Measurements from ENCODE around the gene ZNF366.
A peak's percentile ranks its signal among the peaks of the same experiment; 100 is the strongest.

The ZNF366 gene

DNA sequence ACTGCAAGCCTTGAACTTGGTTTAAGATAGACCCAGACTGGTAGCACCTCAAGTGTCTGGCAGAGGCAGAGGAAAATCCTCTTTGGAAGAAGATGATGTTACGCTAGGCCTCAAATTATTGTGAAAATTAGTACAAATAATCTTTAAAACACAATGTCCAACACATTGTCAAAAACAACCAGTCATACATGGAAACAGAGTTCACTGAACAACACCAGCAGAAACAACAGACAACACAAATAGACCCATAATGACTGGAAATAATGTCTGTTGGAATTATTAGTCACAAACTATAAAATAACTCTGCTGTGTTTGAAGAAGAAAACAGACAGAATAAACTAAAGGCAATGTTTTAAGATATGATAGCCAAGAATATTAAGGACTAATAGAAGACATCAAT, 15.4 kb upstream of the ZNF366 start:
- DNase-seq (ENCODE audit: low spot score): no peak
- FAIRE-seq: no peak

DNA sequence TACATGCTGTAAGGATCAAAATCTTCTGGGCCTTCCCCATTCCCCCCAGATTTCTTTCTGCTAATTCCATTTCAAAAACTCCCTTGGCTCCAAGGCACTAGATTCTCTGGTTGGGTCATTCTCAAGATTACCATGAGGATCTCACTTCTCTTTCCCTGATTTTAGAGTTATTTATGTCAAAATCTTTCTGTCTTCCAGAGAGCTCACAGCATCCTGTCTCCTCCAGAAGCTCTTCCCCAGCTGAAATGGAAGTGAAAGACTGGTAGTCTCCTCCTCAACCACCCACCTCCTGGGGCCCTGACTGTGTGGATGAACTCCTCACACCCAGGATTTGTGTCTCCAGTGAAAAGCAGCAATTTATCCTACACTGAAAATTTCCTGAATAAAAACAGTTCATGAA, 11.9 kb upstream of the ZNF366 start:
- DNase-seq (ENCODE audit: low spot score) (no peak), FAIRE-seq (no peak)

DNA sequence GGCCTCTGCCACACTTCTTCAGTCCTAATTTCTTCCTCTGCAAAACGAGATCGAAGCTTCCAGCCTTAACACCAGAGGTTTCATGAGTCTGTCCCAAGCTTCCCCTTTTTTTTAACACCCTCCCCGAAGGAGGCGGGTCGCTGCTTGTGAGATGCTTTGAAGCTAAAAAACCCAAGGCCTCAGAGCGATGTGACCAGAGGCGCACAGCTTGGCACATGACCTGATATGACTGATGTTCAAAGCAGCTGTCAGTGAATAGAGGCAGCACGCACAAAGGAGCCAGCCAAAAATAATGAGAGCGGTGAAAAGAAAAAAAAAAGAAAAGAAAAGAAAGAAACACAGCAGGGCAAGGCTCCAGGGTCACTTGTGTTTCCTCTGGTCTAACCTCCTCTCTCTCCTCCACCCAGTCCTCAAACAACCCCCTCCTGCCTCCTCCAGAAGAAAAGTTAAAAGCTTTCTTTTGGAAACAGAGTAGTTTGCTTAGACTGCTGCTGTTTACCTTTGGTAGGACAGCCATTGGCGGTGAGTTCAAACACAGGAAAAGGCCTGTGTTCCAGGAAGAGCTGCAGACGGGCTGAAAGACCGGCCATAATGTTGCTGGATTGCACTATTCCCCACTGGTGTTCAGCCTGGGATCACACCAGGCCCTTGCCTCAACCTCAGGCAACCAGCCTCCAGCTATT, 10.9 kb upstream of the ZNF366 start:
- FAIRE-seq (no peak), DNase-seq (ENCODE audit: low spot score) (no peak)

DNA sequence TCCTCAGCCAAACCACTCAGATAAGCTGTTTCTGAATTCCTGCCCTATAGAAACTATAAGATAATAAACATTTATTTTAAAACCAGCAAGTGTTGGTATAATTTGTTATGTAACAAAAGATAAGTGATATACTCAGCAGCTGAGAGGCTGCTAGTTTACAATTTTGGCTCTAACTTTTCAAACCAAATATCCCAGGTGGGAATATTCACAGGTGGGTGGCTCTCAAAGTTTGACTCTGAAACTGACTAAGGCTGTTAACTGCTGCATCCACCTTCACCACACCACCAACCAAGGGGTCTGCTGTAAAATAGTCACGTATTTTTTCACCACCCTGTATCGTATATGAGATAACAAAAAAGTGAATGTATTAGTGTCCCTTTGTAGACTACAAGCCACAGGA, 9.7 kb upstream of the ZNF366 start:
- no peak for DNase-seq (ENCODE audit: low spot score)

DNA sequence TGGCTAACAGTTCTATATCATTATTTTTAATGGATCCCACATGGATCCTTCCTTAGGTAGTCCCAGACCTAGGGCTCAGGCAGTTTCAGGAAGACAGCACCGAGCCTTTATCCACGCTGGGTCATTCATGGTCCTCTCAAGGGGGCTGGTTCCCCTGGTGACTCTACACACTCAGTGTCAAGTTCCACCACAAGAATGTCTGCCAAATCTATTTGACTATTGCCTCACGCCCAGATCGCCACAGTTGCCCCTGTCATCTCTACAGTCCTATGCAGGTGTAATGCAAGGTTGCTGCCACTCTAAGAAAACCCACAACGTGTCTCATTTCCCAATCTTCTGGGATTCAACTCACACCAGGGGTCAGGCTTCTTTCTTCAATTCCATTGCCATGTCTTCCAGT, 8.0 kb upstream of the ZNF366 start:
- no peak for FAIRE-seq
- no peak for DNase-seq (ENCODE audit: low spot score)

More for the DNA sequence above, 9.7 kb upstream of the ZNF366 start:
- no peak for FAIRE-seq

DNA sequence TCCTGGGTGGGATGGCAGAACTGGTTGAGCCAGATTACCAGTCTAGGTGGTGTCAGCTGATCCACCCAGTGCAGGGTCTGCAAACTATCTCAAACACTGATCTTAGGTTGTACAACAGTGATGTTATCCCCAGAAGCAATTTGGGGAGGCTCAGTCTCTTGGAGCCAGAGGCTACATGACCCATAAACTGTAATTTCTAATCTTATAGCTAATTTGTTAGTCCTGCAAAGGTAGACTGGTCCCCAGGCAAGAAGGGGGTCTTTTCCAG, 5.3 kb upstream of the ZNF366 start:
- DNase-seq (ENCODE audit: low spot score) (no peak), FAIRE-seq (no peak)

DNA sequence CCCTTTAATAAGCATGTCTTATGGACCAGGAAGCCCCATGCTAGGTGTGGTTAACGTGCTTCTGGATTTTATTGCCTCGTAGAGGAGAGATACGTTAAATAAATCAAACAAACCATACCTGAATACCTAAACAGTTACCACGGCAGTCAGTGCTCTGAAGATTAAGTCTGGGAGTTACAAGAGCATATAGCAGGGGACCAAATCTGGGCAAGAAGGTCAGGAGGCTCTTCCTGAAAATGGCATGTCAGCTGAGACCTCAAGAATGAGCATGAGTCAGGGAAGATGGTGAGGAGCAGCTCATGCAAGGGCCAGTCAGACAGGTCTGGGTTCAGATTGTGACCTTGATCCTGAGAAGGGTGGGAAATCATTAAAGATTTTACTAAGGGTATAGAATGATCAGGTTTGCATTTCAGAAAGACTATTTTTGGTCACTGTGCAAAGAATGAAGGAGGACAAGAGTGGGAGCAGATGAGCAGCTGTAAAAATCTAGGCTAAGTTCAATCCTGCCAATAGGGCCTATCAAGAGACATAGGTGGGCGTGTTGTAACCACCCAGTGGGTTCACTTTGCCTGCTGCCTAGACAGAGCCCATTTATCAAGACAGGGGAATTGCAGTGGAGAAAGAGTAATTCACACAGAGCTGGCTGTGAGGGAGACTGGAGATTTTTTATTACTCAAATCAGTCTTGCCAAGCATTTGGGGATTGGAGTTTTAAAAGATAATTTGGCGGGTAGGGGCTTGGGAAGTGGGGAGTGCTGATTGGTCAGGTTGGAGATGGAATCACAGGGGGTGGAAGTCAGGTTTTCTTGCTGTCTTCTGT, 4.8 kb upstream of the ZNF366 start:
- FAIRE-seq (no peak), DNase-seq (ENCODE audit: low spot score) (peak; percentile 39)

DNA sequence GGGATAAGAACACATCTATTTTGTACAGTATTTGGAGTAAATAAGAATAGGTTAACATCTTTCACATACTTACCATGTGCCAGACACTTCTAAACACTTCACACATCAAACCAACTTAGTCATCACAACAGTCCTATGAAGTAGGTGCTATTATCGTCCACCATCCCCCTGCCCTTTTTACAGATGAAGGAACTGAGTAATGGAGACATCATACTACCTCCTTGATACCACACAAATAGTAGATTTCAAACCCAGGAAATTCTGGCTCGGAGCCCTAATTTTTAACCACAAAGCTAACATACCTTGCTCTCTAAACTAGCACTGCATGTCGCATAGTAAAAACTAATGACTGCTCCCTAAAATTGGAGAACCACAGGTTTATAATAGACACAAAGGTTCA, 4.2 kb upstream of the ZNF366 start:
- FAIRE-seq (no peak), DNase-seq (ENCODE audit: low spot score) (peak; percentile 15)

DNA sequence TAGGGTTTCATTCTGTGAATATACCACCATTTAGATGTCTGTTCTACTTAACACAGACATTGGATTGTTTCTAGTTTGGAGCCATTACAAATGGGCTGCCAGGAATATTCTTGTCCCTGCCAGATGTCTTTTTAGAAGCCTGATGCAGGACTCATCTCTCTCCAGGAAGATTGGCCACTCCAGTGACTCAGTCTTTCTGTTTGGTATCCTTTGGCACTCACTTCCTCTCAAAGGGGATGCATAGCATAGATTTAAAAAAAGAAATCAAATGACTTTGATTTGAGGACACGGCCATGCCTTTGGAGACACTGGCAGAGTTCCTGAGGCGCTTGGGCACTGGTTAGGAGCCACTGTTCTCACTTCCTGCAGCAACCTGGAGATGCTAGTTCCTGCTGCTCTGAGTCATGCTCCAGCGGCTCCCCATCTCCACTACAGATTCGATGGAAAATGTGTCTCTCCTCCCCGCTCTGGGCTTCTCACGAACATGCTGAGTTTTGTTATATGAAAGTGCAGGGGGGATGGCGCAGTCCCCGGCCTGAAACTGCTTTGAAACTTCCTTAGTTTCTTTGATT, 3.5 kb upstream of the ZNF366 start:
- no peak for FAIRE-seq
- DNase-seq (ENCODE audit: low spot score): peak; percentile 74

DNA sequence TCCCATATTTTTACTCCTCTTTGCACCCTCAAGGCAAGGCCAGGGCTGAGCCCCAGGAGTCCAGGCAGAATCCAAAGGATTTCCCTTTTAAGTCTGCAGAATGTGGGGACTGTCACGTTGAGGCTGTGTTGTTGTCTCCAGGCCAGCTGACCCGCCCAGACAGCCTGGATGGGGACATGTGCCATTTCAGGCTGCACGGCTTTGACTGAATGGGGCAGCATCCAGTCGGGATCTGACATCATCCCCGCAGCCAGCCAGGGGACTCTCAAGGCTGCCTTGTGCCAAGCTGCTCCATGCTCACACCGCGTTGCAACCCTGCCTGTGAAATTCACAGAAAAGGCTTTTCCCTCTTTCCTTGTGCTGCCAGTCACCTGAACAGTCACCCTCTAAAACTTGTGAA, 2.2 kb upstream of the ZNF366 start:
- no peak for DNase-seq (ENCODE audit: low spot score)
- FAIRE-seq: no peak

DNA sequence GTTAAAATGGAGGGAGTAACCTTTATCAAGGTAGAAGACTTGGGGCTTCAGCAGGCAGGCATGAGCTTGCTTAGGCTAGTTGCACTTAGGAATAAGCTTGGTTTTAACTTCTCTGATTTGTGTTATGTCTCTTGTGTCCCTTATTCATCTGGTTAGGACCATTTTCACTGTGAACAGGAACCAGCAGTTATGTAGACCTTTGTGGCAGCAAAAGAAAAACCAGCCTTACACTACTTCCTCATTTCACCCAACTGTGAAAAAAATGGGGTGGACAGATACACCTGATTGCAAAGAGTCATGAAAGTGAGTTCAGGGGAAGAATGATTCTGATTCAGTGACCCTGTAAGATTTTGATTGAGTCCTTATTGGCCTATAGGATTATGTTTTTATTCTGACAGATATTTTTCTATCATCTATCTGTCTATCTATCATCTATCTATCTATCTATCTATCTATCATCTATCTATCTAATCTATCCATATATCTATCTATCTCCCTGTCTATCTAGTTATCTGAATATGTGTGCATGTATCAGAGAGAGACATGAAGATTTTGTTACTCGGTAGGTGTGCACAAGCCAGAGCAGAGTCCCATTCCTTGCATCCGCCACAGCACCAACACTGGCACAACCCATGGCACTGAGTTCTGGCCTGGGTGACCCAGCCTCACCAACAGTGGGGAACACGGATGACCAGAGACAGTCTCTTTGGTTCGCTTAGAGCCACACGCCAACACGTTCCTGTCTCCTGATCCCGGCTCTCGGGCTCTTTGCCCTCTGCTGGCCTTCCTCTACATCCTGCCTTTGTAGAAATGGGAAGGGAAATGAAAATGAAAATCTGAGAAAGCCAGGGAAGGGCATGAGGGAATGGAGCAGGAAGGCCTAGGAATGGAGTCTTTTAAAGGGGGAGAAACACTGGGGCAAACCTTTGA, 1.3 kb upstream of the ZNF366 start:
- FAIRE-seq (no peak), DNase-seq (ENCODE audit: low spot score) (no peak)

DNA sequence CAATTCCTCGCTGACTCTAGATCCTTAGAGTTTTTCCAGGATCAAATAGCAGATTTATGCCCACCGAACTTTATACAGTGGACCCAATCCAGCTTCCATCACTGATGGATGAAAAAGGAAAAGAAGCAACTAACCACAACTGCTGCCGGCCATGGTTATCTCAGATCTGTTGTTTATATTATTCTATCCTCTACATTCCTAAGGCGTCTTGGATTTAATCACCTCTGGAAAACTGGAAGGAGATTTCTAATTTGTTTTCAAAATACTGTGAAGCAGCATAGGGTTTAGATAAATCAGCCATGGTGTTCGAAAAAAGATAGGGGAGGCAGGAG, 663 bp upstream of the ZNF366 start:
- FAIRE-seq (no peak), DNase-seq (ENCODE audit: low spot score) (no peak)

DNA sequence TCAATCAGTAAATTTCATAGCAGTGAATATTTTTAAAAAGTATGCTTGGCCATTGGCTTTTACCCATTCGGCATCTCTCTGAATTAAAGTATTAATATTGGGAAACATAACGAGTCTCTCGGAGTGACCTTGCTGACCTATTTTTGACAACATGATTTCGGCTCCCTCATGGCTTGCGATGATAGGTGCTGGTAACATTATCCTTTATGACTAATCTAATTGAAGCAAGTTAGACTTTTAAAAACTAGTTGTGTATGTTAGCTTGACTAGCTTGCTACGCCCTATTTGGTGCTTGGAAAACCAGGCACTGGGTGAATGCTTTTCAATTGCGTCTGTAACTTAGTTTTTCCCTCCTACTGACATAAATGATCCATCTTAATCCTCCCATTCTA, 1.1 kb downstream of the ZNF366 start:
- FAIRE-seq: no peak
- no peak for DNase-seq (ENCODE audit: low spot score)

DNA sequence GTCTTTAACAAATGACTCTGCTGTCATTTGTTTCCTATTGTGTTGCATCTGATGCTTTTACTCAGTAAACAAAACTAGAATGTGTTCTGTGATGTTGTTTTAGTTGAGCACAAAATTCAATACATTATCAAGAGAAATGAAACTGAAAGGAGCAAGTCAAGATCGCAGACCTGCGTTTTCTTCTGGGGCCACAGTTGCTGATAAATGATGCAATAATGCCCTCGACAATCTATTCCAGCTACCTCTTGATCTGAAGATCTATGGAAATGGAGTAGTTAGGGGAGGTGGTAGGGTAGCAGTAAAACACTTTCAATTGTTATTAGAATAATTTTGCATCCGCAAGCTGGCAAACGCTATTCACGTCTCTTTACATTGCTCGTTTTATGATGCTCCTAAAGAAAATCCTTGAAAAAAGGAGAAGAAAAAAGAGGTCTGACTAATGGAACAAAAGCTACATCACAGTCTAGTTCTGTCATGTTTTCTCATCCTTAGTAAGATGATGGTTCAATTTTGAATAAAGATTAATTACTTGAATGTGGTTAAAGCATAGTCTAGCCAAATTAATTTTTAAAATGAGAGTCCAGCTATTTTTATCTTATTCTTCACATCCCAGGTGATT, 1.6 kb downstream of the ZNF366 start:
- no peak for FAIRE-seq
- no peak for DNase-seq (ENCODE audit: low spot score)

DNA sequence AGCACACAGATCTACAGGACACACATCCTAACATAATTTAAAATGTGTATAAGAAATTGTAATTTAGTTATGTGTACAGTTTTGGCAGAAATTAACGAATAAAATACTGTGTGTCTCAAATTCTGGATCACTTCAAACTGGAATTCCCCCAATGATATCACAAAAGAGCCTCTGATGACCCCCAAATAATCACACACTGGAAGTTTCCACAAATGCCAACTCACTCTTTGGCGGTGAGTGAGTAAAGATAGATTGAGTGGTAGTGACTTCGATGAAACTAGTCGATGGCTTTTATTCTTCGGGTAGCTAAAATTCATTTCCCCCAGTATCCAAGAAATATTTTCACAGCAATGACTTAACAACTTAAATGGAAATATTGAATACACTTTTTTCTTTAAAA, 2.2 kb downstream of the ZNF366 start:
- no peak for DNase-seq (ENCODE audit: low spot score)
- no peak for FAIRE-seq

DNA sequence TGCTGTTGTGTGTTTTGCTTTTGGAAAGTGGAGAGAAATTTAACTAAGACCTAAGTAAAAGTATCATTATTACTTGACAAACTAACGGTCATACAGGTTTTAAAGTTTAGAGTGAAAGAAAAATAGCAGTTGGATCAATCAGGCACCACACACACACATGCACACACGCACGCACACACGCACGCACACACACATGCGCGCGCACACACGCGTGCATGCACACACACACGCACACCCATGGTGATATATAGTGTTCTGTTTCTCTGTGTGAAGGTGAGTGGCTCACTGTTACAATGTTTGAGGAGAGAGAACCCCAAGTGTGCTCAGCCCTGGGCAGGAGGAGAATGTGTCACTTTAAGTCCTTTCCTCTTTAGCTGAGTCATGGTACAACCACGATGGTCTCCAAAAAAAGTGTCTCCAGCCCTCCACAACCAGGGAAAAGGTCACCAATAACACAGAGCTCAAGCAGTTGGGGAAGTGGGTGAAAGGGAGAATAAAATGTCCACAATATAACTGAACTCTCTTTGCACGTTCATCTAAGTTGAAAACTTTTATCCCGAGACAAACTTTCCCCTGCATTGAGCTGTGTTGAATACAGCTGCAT, 3.2 kb downstream of the ZNF366 start:
- FAIRE-seq (no peak), DNase-seq (ENCODE audit: low spot score) (peak; percentile 27)

DNA sequence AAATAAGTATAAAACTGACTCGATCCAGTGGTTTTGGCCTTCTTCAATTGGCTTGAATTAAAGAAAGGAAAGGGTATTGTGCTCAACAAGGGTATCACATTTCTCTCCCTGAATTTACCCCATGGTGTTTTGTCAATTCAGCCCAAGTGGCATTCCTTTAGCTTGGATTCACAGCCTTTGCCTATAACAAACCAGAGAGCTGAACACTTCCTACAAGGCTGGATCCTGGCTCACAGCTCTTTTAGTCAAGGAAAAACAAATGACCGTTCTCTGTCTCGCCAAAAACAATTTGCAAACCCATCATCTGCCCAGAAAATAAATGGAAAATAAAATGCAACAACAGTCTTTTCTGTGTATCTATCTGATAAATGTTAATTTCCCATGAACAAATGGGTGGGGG, 5.7 kb downstream of the ZNF366 start:
- FAIRE-seq (no peak), DNase-seq (ENCODE audit: low spot score) (no peak)

DNA sequence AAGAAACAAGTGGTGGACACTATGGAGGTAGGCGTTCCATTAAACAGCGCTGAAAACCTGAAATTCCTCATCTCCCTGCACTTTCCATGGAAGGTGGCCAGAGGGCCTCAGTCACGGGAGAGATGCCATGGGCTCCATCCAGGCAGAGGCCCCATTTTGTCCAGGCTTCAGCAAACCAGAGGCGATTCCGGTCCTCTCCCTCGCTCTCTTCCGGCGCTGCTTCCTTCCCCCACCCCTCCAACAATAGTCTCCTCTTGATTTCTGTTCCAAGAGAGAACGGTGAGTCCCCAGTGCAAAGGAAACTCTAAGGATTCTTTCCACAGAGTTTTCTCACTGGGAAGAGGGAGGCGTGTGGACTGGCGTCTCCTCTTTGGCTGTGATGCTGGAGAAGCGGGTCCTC, 7.5 kb downstream of the ZNF366 start:
- DNase-seq (ENCODE audit: low spot score) (no peak), FAIRE-seq (no peak)

DNA sequence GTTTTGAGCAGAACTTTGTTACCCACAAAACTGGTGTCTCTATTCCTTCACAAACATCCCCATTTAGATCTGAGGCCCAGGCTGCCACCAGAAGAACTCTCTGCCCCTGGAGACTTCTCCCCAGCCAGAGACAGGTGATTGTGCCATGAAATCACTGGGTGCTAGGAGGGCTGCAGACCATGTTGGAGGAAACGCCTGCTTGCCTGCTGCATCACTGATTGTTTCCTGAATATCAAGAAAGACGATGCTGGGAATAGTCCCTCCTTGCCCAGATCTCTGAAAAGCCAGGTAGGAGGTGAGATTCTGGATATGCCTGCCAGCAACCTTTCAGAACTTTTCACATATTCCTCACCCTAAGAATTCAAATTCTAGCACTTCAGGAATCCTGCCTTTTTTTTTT, 8.1 kb downstream of the ZNF366 start:
- DNase-seq (ENCODE audit: low spot score) (no peak), FAIRE-seq (no peak)

DNA sequence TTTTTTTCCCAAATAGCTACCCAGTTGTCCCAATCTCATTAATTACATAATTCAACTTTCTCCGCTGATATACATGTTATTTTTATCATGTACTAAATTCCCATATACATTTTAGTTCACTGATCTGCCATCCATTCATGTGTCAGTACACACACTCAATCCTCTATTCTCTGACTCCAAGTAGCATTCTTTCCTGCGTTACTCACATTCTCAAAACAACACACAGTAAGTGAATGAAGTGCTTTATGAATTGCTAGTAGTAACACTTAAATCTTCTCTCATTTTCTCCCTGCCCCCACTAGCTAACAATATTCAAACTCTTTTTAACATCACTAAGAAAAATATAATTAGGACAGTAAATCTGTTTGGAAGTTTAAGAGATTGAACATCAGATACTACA, 8.9 kb downstream of the ZNF366 start:
- DNase-seq (ENCODE audit: low spot score): no peak
- FAIRE-seq: no peak

DNA sequence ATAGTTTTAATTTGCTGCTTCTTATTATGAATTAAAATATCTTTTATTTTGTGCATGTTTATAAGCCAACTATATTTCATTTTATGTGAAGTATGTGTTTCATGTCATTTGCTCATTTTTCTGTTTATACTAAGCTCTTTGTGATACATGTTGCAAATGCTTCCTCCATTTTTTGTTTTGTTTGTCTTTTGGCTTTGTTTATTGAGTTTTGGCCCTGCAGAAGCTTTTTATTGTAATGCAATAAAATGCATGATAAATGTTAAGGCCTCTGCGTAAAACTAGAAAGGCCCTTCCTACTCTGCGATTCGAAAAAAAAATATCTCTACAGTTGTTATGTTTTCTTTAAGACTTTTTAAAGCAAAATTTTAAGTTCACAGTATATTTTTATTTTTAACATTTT, 9.4 kb downstream of the ZNF366 start:
- FAIRE-seq: no peak

More for the DNA sequence above, 9.4 kb downstream of the ZNF366 start:
- no peak for DNase-seq (ENCODE audit: low spot score)

All from urothelium cell line (cell line).